ENCODE measurements around the gene ZNF503.

The ZNF503 gene

DNA sequence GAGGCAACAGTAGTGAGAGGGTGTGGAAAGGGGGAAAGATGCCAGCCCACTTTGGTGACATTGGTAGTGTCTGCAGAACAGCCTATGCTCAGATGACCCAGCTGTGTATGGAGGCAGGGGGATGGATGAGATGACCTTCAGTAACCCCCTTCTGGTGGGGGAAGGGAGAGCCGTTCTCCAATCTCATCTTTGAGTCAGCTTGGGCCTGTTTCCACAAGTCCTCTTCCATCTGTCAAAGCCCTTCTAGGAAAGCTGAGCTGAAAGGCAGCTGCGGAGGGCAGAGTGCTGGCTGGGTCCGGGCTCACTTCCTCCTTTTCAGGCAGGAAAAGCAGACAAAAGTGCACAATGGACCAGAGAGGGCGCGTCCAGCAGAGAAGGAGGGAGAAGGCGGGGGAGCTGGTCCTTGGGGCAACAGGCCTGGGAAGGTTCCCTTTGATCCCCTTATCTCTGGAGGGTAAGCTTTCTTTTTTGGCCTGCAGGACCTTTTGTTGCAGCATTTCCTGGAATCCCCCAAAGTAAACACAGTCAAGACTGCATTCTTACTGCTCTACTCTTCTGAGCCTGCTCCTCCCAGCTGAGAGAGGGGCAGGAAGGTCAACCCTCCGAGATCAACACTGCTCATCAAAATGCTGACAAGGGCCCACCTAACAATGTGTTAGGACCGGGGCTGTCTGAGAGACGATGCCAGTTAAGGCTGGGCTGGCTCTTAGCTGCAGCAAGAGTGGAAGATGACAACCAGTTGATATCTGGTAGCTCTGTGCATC is 28.6 kb upstream of the ZNF503 start:
- no peak for DNase-seq (ENCODE audit: low read depth)
- Histone ChIP-seq H3K36me3 (ENCODE audit: control insufficient read depth, insufficient read depth, low read length, severe bottlenecking) (no peaks in the 10 kb centered on the region), H3K27me3 (replicated peaks; ENCODE audit: control insufficient read depth, insufficient read depth, low read length) (no peaks in the 10 kb centered on the region), H3K4me3 (ENCODE audit: low read length) (no peak overlapping the region), H3K9ac (ENCODE audit: low read length) (no peak overlapping the region), H3K9me3 (ENCODE audit: control insufficient read depth, low read length) (no peaks in the 10 kb centered on the region), H3K4me1 (ENCODE audit: control insufficient read depth, insufficient read depth, low read length) (peaks cover 27% of the 10 kb centered on the region)

DNA sequence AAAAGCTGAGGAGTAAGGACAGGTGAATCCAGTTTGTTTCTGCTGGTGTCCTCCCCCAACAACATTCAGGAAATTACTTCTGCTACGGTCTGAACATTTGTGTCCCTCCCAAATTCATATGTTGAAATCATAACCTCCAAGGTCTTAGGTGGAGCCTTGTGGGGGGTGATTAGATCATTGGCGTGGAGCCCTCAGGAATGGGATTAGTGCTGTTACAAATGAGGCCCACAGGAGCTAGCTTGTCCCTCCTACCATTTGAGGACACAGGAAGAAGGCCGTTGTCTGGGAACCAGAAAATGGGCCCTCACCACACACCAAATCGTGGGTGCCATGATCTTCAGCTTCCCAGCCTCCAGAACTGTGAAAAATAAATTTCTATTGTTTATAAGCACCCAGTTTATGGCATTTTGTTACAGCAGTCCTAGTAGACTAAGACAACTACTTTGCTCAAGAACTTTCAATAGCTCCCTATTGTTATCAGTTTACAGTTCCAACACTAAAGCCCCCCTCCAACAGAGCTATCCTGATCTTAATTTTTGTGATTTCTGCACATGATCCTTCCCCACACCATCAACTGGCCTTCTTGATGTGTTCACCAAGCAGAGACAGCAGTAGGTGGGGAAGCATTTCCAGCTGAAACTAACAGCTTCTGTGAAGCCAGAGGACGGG is 27.7 kb upstream of the ZNF503 start:
- Histone ChIP-seq H3K4me1 (ENCODE audit: control insufficient read depth, insufficient read depth, low read length) (peaks cover 27% of the 10 kb centered on the region), H3K9me3 (ENCODE audit: control insufficient read depth, low read length) (no peaks in the 10 kb centered on the region), H3K27me3 (replicated peaks; ENCODE audit: control insufficient read depth, insufficient read depth, low read length) (no peaks in the 10 kb centered on the region), H3K9ac (ENCODE audit: low read length) (no peak overlapping the region), H3K4me3 (ENCODE audit: low read length) (no peak overlapping the region), H3K36me3 (ENCODE audit: control insufficient read depth, insufficient read depth, low read length, severe bottlenecking) (no peaks in the 10 kb centered on the region)
- no peak for DNase-seq (ENCODE audit: low read depth)

DNA sequence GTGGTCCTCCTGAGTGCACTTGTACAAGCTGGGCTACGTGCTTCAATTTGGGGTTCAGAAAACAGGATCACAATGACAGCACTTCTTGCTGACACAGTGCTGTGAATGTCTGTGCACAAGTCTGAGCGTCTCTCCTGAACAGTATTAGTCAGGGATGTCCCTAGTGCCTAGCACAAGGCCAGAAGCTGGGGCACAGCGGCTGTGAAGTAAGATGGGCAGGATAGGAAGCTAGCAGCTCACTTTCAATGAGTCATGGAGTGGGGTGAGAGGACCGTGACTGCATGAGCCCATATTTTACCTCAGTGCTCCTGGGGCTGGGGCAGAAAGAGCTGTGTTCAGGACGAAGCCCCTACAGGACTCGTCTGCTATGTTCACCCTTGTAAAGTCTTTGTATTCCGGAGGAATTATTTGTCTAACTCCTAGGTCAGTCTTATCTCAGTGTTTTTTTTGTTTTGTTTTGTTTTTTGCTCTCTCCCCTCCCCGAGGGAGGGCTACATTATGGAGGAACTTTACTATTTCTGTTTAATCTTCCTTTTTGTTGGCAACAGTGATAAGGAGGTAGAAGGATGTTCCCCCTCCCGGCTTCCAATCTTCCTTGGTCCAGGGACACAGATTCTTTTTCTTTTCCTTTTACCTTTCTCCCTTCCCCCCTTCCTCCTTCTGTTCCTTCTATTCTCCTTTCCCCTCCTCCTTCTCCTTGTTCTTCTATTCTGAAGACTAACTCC is 27.0 kb upstream of the ZNF503 start:
- H3K36me3 ChIP-seq (ENCODE audit: control insufficient read depth, insufficient read depth, low read length, severe bottlenecking), result no peaks in the 10 kb centered on the region
- no peak for DNase-seq (ENCODE audit: low read depth)
- no peak overlapping the region for H3K9ac ChIP-seq (ENCODE audit: low read length)
- H3K9me3 ChIP-seq (ENCODE audit: control insufficient read depth, low read length), result no peaks in the 10 kb centered on the region
- no peaks in the 10 kb centered on the region for H3K27me3 ChIP-seq (replicated peaks; ENCODE audit: control insufficient read depth, insufficient read depth, low read length)
- H3K4me1 ChIP-seq (ENCODE audit: control insufficient read depth, insufficient read depth, low read length), result peaks cover 27% of the 10 kb centered on the region
- H3K4me3 ChIP-seq (ENCODE audit: low read length), result no peak overlapping the region

- no peaks in the 10 kb centered on the region for H3K27me3 ChIP-seq (replicated peaks; ENCODE audit: control insufficient read depth, insufficient read depth, low read length)
- H3K4me1 ChIP-seq (ENCODE audit: control insufficient read depth, insufficient read depth, low read length), result peaks cover 27% of the 10 kb centered on the region
- no peaks in the 10 kb centered on the region for H3K36me3 ChIP-seq (ENCODE audit: control insufficient read depth, insufficient read depth, low read length, severe bottlenecking)
- H3K9ac ChIP-seq (ENCODE audit: low read length), result no peak overlapping the region
- no peaks in the 10 kb centered on the region for H3K9me3 ChIP-seq (ENCODE audit: control insufficient read depth, low read length)
- DNase-seq (ENCODE audit: low read depth), result no peak
- no peak overlapping the region for H3K4me3 ChIP-seq (ENCODE audit: low read length)
Observed at GRCh38 chr10:75427951-75428350, 26.4 kb upstream of the ZNF503 start.

GRCh38 chr10:75426880-75427279 is 25.3 kb upstream of the ZNF503 start:
- no peaks in the 10 kb centered on the region for H3K36me3 ChIP-seq (ENCODE audit: control insufficient read depth, insufficient read depth, low read length, severe bottlenecking)
- H3K4me3 ChIP-seq (ENCODE audit: low read length), result no peak overlapping the region
- H3K4me1 ChIP-seq (ENCODE audit: control insufficient read depth, insufficient read depth, low read length), result peaks cover 24% of the 10 kb centered on the region
- H3K27me3 ChIP-seq (replicated peaks; ENCODE audit: control insufficient read depth, insufficient read depth, low read length), result no peaks in the 10 kb centered on the region
- DNase-seq (ENCODE audit: low read depth), result no peak
- H3K9me3 ChIP-seq (ENCODE audit: control insufficient read depth, low read length), result no peaks in the 10 kb centered on the region
- no peak overlapping the region for H3K9ac ChIP-seq (ENCODE audit: low read length)

DNA sequence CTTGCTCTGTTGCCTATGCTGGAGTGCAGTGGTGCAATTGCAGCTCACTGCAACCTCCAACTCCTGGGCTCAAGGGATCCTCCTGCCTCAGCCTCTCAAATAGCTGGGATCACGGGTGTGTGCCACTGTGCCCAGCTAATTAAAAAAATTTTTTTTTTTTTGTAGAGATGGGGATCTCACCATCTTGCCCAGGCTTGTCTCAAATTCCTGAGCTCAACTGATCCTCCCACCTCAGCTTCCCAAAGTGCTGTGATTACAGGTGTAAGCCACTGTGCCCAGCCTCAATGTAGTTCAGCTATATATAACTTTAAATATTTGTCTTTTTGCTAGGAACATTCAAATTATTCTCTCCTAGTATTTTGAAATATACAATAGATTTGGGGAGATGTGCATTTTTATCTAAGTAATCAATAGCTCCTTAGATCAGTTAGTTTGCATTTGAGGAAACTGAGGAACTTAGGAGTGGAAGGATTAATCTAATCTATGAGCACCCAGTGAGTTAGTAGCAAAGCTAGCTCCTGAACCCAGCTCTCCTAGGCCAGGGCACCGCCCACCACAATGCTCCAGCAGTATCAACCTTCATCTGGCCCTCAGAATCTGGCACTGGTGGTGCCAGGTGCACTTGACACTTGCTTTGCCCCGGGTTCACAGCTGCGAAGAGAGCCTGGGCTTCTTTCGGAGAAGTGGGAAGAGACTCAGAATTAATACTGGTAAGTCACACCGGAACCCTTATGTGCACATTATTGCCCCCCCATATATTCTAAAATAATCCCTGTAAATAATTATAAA is 23.9 kb upstream of the ZNF503 start:
- Histone ChIP-seq H3K9me3 (ENCODE audit: control insufficient read depth, low read length) (no peaks in the 10 kb centered on the region), H3K4me1 (ENCODE audit: control insufficient read depth, insufficient read depth, low read length) (peaks cover 17% of the 10 kb centered on the region), H3K4me3 (ENCODE audit: low read length) (no peak overlapping the region), H3K36me3 (ENCODE audit: control insufficient read depth, insufficient read depth, low read length, severe bottlenecking) (no peaks in the 10 kb centered on the region), H3K9ac (ENCODE audit: low read length) (no peak overlapping the region), H3K27me3 (replicated peaks; ENCODE audit: control insufficient read depth, insufficient read depth, low read length) (no peaks in the 10 kb centered on the region)
- DNase-seq (ENCODE audit: low read depth), result no peak

- Histone ChIP-seq H3K9me3 (ENCODE audit: control insufficient read depth, low read length) (no peaks in the 10 kb centered on the region), H3K4me1 (ENCODE audit: control insufficient read depth, insufficient read depth, low read length) (peaks cover 14% of the 10 kb centered on the region), H3K27me3 (replicated peaks; ENCODE audit: control insufficient read depth, insufficient read depth, low read length) (no peaks in the 10 kb centered on the region), H3K9ac (ENCODE audit: low read length) (no peak overlapping the region), H3K4me3 (ENCODE audit: low read length) (no peak overlapping the region), H3K36me3 (ENCODE audit: control insufficient read depth, insufficient read depth, low read length, severe bottlenecking) (no peaks in the 10 kb centered on the region)
- no peak for DNase-seq (ENCODE audit: low read depth)
Observed at GRCh38 chr10:75424571-75424970, 23.0 kb upstream of the ZNF503 start.

GRCh38 chr10:75422913-75423312 is 21.3 kb upstream of the ZNF503 start:
- Histone ChIP-seq H3K4me3 (ENCODE audit: low read length) (no peak overlapping the region), H3K9me3 (ENCODE audit: control insufficient read depth, low read length) (no peaks in the 10 kb centered on the region), H3K36me3 (ENCODE audit: control insufficient read depth, insufficient read depth, low read length, severe bottlenecking) (no peaks in the 10 kb centered on the region), H3K9ac (ENCODE audit: low read length) (no peak overlapping the region), H3K27me3 (replicated peaks; ENCODE audit: control insufficient read depth, insufficient read depth, low read length) (no peaks in the 10 kb centered on the region), H3K4me1 (ENCODE audit: control insufficient read depth, insufficient read depth, low read length) (peaks cover under 1% of the 10 kb centered on the region)
- DNase-seq (ENCODE audit: low read depth), result no peak

- H3K27me3 ChIP-seq (replicated peaks; ENCODE audit: control insufficient read depth, insufficient read depth, low read length), result no peaks in the 10 kb centered on the region
- H3K36me3 ChIP-seq (ENCODE audit: control insufficient read depth, insufficient read depth, low read length, severe bottlenecking), result no peaks in the 10 kb centered on the region
- no peak overlapping the region for H3K9ac ChIP-seq (ENCODE audit: low read length)
Observed at GRCh38 chr10:75418712-75419111, 17.1 kb upstream of the ZNF503 start.

GRCh38 chr10:75418293-75418692 is 16.7 kb upstream of the ZNF503 start:
- Histone ChIP-seq H3K4me1 (ENCODE audit: control insufficient read depth, insufficient read depth, low read length) (no peaks in the 10 kb centered on the region), H3K9ac (ENCODE audit: low read length) (no peak overlapping the region), H3K27me3 (replicated peaks; ENCODE audit: control insufficient read depth, insufficient read depth, low read length) (no peaks in the 10 kb centered on the region), H3K9me3 (ENCODE audit: control insufficient read depth, low read length) (no peaks in the 10 kb centered on the region), H3K4me3 (ENCODE audit: low read length) (no peak overlapping the region), H3K36me3 (ENCODE audit: control insufficient read depth, insufficient read depth, low read length, severe bottlenecking) (no peaks in the 10 kb centered on the region)
- DNase-seq (ENCODE audit: low read depth), result no peak

More at GRCh38 chr10:75418712-75419111, 17.1 kb upstream of the ZNF503 start:
- DNase-seq (ENCODE audit: low read depth), result no peak
- Histone ChIP-seq H3K9me3 (ENCODE audit: control insufficient read depth, low read length) (no peaks in the 10 kb centered on the region), H3K4me3 (ENCODE audit: low read length) (no peak overlapping the region), H3K4me1 (ENCODE audit: control insufficient read depth, insufficient read depth, low read length) (no peaks in the 10 kb centered on the region)

- no peak overlapping the region for H3K9ac ChIP-seq (ENCODE audit: low read length)
- DNase-seq (ENCODE audit: low read depth), result no peak
- H3K27me3 ChIP-seq (replicated peaks; ENCODE audit: control insufficient read depth, insufficient read depth, low read length), result no peaks in the 10 kb centered on the region
- no peak overlapping the region for H3K4me3 ChIP-seq (ENCODE audit: low read length)
- no peaks in the 10 kb centered on the region for H3K4me1 ChIP-seq (ENCODE audit: control insufficient read depth, insufficient read depth, low read length)
- no peaks in the 10 kb centered on the region for H3K36me3 ChIP-seq (ENCODE audit: control insufficient read depth, insufficient read depth, low read length, severe bottlenecking)
- no peaks in the 10 kb centered on the region for H3K9me3 ChIP-seq (ENCODE audit: control insufficient read depth, low read length)
Observed at GRCh38 chr10:75417522-75417927, 16.0 kb upstream of the ZNF503 start.
